Right lobe of liver (tissue), 6 donors: ENCODE results near the gene CYB5R3. TPM values are rescaled to one million over a fixed set of nuclear protein-coding genes. Genes with fewer than 3 reads are reported as not detected.
"Not testable (repeated sequence)": the region's sequence is repeated elsewhere in the genome, so short reads cannot be mapped to it uniquely, and the experiment has no call there.

ENCODE experiments used
- ATAC-seq, 4 donors: fragments of 200-7000 bp; cut with Tn5 transposase; one replicate each; pipeline ENCODE4 v1.9.1; 2020; ENCODE audit warnings: mild to moderate bottlenecking in 4 of 4, moderate library complexity in 4 of 4
- DNase-seq, 3 donors: peaks; one replicate each; pipeline ENCODE4 v3.0.0-alpha.2; 2020
- H3K27ac ChIP-seq, 3 donors: fragments of 200-600 bp; one replicate each; pipeline ENCODE4 v1.8.0; 2022
- H3K27me3 ChIP-seq, 2 donors: fragments of 200-600 bp; one replicate each; pipeline ENCODE4 v1.8.0; 2022
- H3K36me3 ChIP-seq, 4 donors: fragments of 200-600 bp; sonication (generic) in 1 of 4; one replicate each; pipeline versions ENCODE4 v1.5.1 to v1.8.0; 2017 to 2022; ENCODE audit warnings: control low read depth in 1 of 4
- H3K4me1 ChIP-seq, 4 donors: fragments of 200-600 bp; sonication (generic) in 1 of 4; one replicate each; pipeline versions ENCODE4 v1.5.1 to v1.8.0; 2017 to 2022; ENCODE audit warnings: control low read depth in 1 of 4
- H3K4me3 ChIP-seq, 3 donors: fragments of 200-600 bp; one replicate each; pipeline ENCODE4 v1.8.0; 2022
- H3K9me3 ChIP-seq, 4 donors: fragments of 200-600 bp; sonication (generic) in 1 of 4; one replicate each; pipeline versions ENCODE4 v1.5.1 to v1.8.0; 2017 to 2022; ENCODE audit warnings: control low read depth in 1 of 4
- POLR2A ChIP-seq: fragments of 450-650 bp; IDR thresholded peaks from one replicate; pipeline ENCODE4 v1.6.1; 2017; ENCODE audit warnings: antibody characterized with exemption, mild to moderate bottlenecking
- WGBS: methylation state at CpG from one replicate; pipeline ENCODE4 v1.1.6; 2018; ENCODE audit warnings: low coverage, low lambda C conversion rate; ENCODE audit not compliant: insufficient coverage; ENCODE audit errors: missing lambda C conversion rate; 5-methylcytosine and 5-hydroxymethylcytosine counted together
- intact Hi-C, 2 donors: fragments of 100-400 bp; cut with DNase I; formaldehyde crosslinking; loops; one replicate each; pipeline versions ENCODE4 v1.11.2 to v1.14.1; 2022
- total RNA-seq, 6 experiments: library from RNA; depleted of rRNA in 2 of 6; stranded (reverse); fragments of >200 nt in 2 of 6; fragmentation: NEBNext Ultra II Directional in 3 of 6; extraction: Animal tissue kit (Norgen Biotek cat#: 25700) in 3 of 6; gene quantifications; one replicate each; pipeline versions ENCODE4 v1.1.0 to v1.2.4, GENCODE V29; 2016 to 2023
- TF ChIP-seq, protein P1 (sequence below), 4 donors: fragments of 200-600 bp in 3 of 4; fragments of 450-650 bp in 1 of 4; IDR thresholded peaks; one replicate each; pipeline versions ENCODE4 v1.5.1 to v1.8.0; 2016 to 2022; ENCODE audit warnings: antibody characterized with exemption in 4 of 4, mild to moderate bottlenecking in 2 of 4
- donor health status: DM: no; HTN: yes; CAD: no.
- donor health status: DM: no; HTN: no; CAD: no.
- donor health status: DM: no; HTN: no; CAD: no.
- donor health status: DM: no; HTN: yes; CAD: no.
- donor health status: DM: no; HTN: yes; CAD: no.

Gene CYB5R3
- total RNA-seq, 6 experiments from 2014 or later: 146 to 211 (median 170) TPM

GRCh38 chr22:42620084-42620483 lies 29.1 kb downstream of the CYB5R3 start:
- Histone ChIP-seq H3K36me3 (peaks cover 0 to 22% (median 4%) of the 10 kb centered on the region in 4 donors), H3K9me3 (no peaks in the 10 kb centered on the region), H3K27me3 (no peaks in the 10 kb centered on the region), H3K27ac (no peak overlapping the region), H3K4me1 (peaks cover 0 to 26% (median 5%) of the 10 kb centered on the region in 4 donors), H3K4me3 (no peak overlapping the region)
- intact Hi-C loops: no loop called here
- DNase-seq: no peak
- whole genome bisulfite sequencing: 100% methylated on average over 2 of the region's 4 CpGs
- ATAC-seq: no peak
- TF ChIP-seq, protein P1, sequence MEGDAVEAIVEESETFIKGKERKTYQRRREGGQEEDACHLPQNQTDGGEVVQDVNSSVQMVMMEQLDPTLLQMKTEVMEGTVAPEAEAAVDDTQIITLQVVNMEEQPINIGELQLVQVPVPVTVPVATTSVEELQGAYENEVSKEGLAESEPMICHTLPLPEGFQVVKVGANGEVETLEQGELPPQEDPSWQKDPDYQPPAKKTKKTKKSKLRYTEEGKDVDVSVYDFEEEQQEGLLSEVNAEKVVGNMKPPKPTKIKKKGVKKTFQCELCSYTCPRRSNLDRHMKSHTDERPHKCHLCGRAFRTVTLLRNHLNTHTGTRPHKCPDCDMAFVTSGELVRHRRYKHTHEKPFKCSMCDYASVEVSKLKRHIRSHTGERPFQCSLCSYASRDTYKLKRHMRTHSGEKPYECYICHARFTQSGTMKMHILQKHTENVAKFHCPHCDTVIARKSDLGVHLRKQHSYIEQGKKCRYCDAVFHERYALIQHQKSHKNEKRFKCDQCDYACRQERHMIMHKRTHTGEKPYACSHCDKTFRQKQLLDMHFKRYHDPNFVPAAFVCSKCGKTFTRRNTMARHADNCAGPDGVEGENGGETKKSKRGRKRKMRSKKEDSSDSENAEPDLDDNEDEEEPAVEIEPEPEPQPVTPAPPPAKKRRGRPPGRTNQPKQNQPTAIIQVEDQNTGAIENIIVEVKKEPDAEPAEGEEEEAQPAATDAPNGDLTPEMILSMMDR (IDR thresholded peaks at IDR 0.05): no peak
- no peak for TF ChIP-seq POLR2A

GRCh38 chr22:42619261-42620063 lies 29.7 kb downstream of the CYB5R3 start:
- Histone ChIP-seq H3K4me3 (no peak overlapping the region), H3K27me3 (no peaks in the 10 kb centered on the region), H3K4me1 (peaks cover 0 to 20% (median 5%) of the 10 kb centered on the region in 4 donors), H3K27ac (no peak overlapping the region), H3K9me3 (no peaks in the 10 kb centered on the region), H3K36me3 (peaks cover 0 to 22% (median 3%) of the 10 kb centered on the region in 4 donors)
- intact Hi-C loops: no loop called here
- WGBS: 88% methylated on average over 10 of the region's 35 CpGs
- TF ChIP-seq POLR2A: no peak
- TF ChIP-seq, protein P1 (IDR thresholded peaks at IDR 0.05): no peak
- DNase-seq (no peak), ATAC-seq (no peak)

- ATAC-seq (no peak), DNase-seq (no peak)
- H3K36me3 ChIP-seq: peaks cover 0 to 13% (median 0%) of the 10 kb centered on the region in 4 donors
- 66% methylated on average over 15 of the region's 20 CpGs for WGBS
- intact Hi-C loops: no loop called here
- H3K27me3 ChIP-seq: no peaks in the 10 kb centered on the region
- H3K4me1 ChIP-seq: peaks cover 0 to 23% (median 14%) of the 10 kb centered on the region in 4 donors
- TF ChIP-seq POLR2A: no peak
- TF ChIP-seq, protein P1 (IDR thresholded peaks at IDR 0.05): no peak
- no peaks in the 10 kb centered on the region for H3K9me3 ChIP-seq
- H3K27ac ChIP-seq: no peak overlapping the region
- H3K4me3 ChIP-seq: no peak overlapping the region
Measured at GRCh38 chr22:42617155-42617983, 31.8 kb downstream of the CYB5R3 start.

- Histone ChIP-seq H3K4me1 (peaks cover 0 to 32% (median 17%) of the 10 kb centered on the region in 4 donors), H3K27ac (peak overlapping the region; percentile 92 to 96 (median 94)), H3K36me3 (peaks cover 0 to 11% (median 0%) of the 10 kb centered on the region in 4 donors), H3K4me3 (peak overlapping the region in 2 of 3 donors; percentile 1 to 88)
- H3K9me3 ChIP-seq, H3K27me3 ChIP-seq, intact Hi-C loops: not testable (repeated sequence)
- ATAC-seq: peak; percentile 4 to 40 (median 19)
- peak; percentile 39 to 73 (median 70) for DNase-seq
- 4% methylated on average over 13 of the region's 13 CpGs for WGBS
Measured at GRCh38 chr22:42615860-42616175, 33.4 kb downstream of the CYB5R3 start.
